Cerebellar cortex (tissue), 1 donor: ENCODE data around the gene DOCK9.

Source experiments
- DNase-seq: peaks from one replicate; pipeline ENCODE4 v3.0.0-alpha.2; 2015; ENCODE audit warnings: low spot score

Gene DOCK9

GRCh38 chr13:98950705-98951104 lies 27.2 kb downstream of the DOCK9 start:
- no peak for DNase-seq

GRCh38 chr13:98947925-98948324 lies 29.9 kb downstream of the DOCK9 start:
- no peak for DNase-seq

- no peak for DNase-seq
Observed at GRCh38 chr13:98945863-98946605, 31.8 kb downstream of the DOCK9 start.

- no peak for DNase-seq
Observed at GRCh38 chr13:98944336-98944735, 33.5 kb downstream of the DOCK9 start.

- no peak for DNase-seq
Observed at GRCh38 chr13:98942997-98943396, 34.9 kb downstream of the DOCK9 start.

GRCh38 chr13:98942485-98942884 lies 35.4 kb downstream of the DOCK9 start:
- DNase-seq, result no peak

- no peak for DNase-seq
Observed at GRCh38 chr13:98941536-98941935, 36.3 kb downstream of the DOCK9 start.

GRCh38 chr13:98941126-98941525 lies 36.7 kb downstream of the DOCK9 start:
- no peak for DNase-seq

- DNase-seq, result no peak
Observed at GRCh38 chr13:98940325-98941001, 37.4 kb downstream of the DOCK9 start.

GRCh38 chr13:98939660-98940191 lies 38.1 kb downstream of the DOCK9 start:
- DNase-seq, result no peak

GRCh38 chr13:98938801-98939200 lies 39.1 kb downstream of the DOCK9 start:
- no peak for DNase-seq

- DNase-seq, result no peak
Observed at GRCh38 chr13:98937911-98938381, 39.9 kb downstream of the DOCK9 start.

GRCh38 chr13:98934243-98934642 lies 43.6 kb downstream of the DOCK9 start:
- DNase-seq, result no peak

GRCh38 chr13:98930151-98930591 lies 47.7 kb downstream of the DOCK9 start:
- DNase-seq, result no peak

- no peak for DNase-seq
Observed at GRCh38 chr13:98927951-98928927, 49.6 kb downstream of the DOCK9 start.

- no peak for DNase-seq
Observed at GRCh38 chr13:98925949-98926348, 51.9 kb downstream of the DOCK9 start.

GRCh38 chr13:98923641-98924397 lies 54.0 kb downstream of the DOCK9 start:
- no peak for DNase-seq

- DNase-seq, result no peak
Observed at GRCh38 chr13:98922306-98922705, 55.6 kb downstream of the DOCK9 start.

GRCh38 chr13:98921786-98922185 lies 56.1 kb downstream of the DOCK9 start:
- no peak for DNase-seq

GRCh38 chr13:98921015-98921580 lies 56.8 kb downstream of the DOCK9 start:
- no peak for DNase-seq

GRCh38 chr13:98919566-98919965 lies 58.3 kb downstream of the DOCK9 start:
- no peak for DNase-seq
